DOHH2 (cell line): ENCODE measurements around the gene KIRREL3.

Source experiments
- H3F3A ChIP-seq: fragments of 200-600 bp; sonication (generic), shearing (Covaris generic); 2 replicates; pipeline ENCODE4 v1.6.0; 2016; ENCODE audit warnings: antibody characterized with exemption, mild to moderate bottlenecking; ENCODE audit not compliant: control insufficient read depth, insufficient read depth
- H3K27ac ChIP-seq: fragments of 200-600 bp; sonication (generic); 2 replicates; pipeline ENCODE4 v1.5.1; 2014; ENCODE audit warnings: low read depth, mild to moderate bottlenecking, low read length, moderate library complexity
- H3K27me3 ChIP-seq: fragments of 200-600 bp; sonication (generic); 2 replicates; pipeline ENCODE4 v1.6.1; 2014; ENCODE audit warnings: mild to moderate bottlenecking, low read length, mixed read lengths; ENCODE audit not compliant: control insufficient read depth
- H3K36me3 ChIP-seq: fragments of 200-600 bp; sonication (generic); 2 replicates; pipeline ENCODE4 v1.6.1; 2014; ENCODE audit warnings: mild to moderate bottlenecking, low read length, moderate library complexity, mixed read lengths; ENCODE audit not compliant: control insufficient read depth
- H3K4me1 ChIP-seq: fragments of 200-600 bp; sonication (generic); 2 replicates; pipeline ENCODE4 v1.6.1; 2014; ENCODE audit warnings: mild to moderate bottlenecking, low read length, mixed read lengths; ENCODE audit not compliant: control insufficient read depth
- H3K4me2 ChIP-seq: fragments of 200-600 bp; sonication (generic); 2 replicates; pipeline ENCODE4 v1.6.0; 2014; ENCODE audit warnings: mild to moderate bottlenecking, low read length, moderate library complexity
- H3K4me3 ChIP-seq: fragments of 200-600 bp; sonication (generic); 2 replicates; pipeline ENCODE4 v1.5.1; 2014; ENCODE audit warnings: mild to moderate bottlenecking, low read length, mixed read lengths
- H3K79me2 ChIP-seq: fragments of 200-600 bp; sonication (generic); 2 replicates; pipeline ENCODE4 v1.6.1; 2014; ENCODE audit warnings: mild to moderate bottlenecking, low read length, mixed read lengths; ENCODE audit not compliant: control insufficient read depth
- H3K9me2 ChIP-seq: fragments of 200-600 bp; sonication (generic); replicated peaks from 2 replicates; pipeline ENCODE4 v1.6.1; 2014; ENCODE audit warnings: mild to moderate bottlenecking, low read length, mixed read lengths; ENCODE audit not compliant: control insufficient read depth
- H3K9me3 ChIP-seq: fragments of 200-600 bp; sonication (generic); 2 replicates; pipeline ENCODE4 v1.6.1; 2014; ENCODE audit warnings: antibody characterized with exemption, low read length, mixed read lengths; ENCODE audit not compliant: control insufficient read depth, insufficient read depth
- H4K20me1 ChIP-seq: fragments of 200-600 bp; sonication (generic); 2 replicates; pipeline ENCODE4 v1.6.0; 2014; ENCODE audit warnings: low read depth, mild to moderate bottlenecking, antibody characterized with exemption, low read length, moderate library complexity; ENCODE audit not compliant: control insufficient read depth, insufficient read depth
- CTCF ChIP-seq: fragments of 200-600 bp; sonication (generic); IDR thresholded peaks from one replicate; pipeline ENCODE4 v1.5.1; 2014; ENCODE audit warnings: antibody characterized with exemption, mild to moderate bottlenecking, low read depth, low read length; ENCODE audit not compliant: poor library complexity, severe bottlenecking
- EZH2phosphoT487 ChIP-seq: fragments of 200-600 bp; sonication (generic); IDR thresholded peaks from 2 replicates; pipeline ENCODE4 v1.6.1; 2017; ENCODE audit warnings: borderline replicate concordance, mild to moderate bottlenecking, antibody characterized with exemption, low read length, moderate library complexity, mixed read lengths

Gene KIRREL3

GRCh38 chr11:126461996-126462395, 538.6 kb downstream of the KIRREL3 start:
- no peaks in the 10 kb centered on the region for H4K20me1 ChIP-seq
- H3K27ac ChIP-seq: no peak overlapping the region
- H3K4me2 ChIP-seq: no peak overlapping the region
- H3K4me3 ChIP-seq: no peak overlapping the region
- no peaks in the 10 kb centered on the region for H3K36me3 ChIP-seq
- peaks cover 30% of the 10 kb centered on the region for H3K4me1 ChIP-seq
- no peaks in the 10 kb centered on the region for H3K79me2 ChIP-seq
- peaks cover 3% of the 10 kb centered on the region; the same call in 1 of the 2 replicates for H3F3A ChIP-seq
- no peaks in the 10 kb centered on the region for H3K9me3 ChIP-seq
- H3K9me2 ChIP-seq: no peaks in the 10 kb centered on the region
- no peaks in the 10 kb centered on the region; the same call in 1 of the 2 replicates for H3K27me3 ChIP-seq
- TF ChIP-seq CTCF: no peak
- TF ChIP-seq EZH2phosphoT487: no peak

- no peaks in the 10 kb centered on the region for H3K79me2 ChIP-seq
- H3K27ac ChIP-seq: no peak overlapping the region
- peaks cover 21% of the 10 kb centered on the region for H3K4me1 ChIP-seq
- H3K9me2 ChIP-seq: no peaks in the 10 kb centered on the region
- H4K20me1 ChIP-seq: no peaks in the 10 kb centered on the region
- no peaks in the 10 kb centered on the region for H3K9me3 ChIP-seq
- H3F3A ChIP-seq: peaks cover 2% of the 10 kb centered on the region; the same call in 1 of the 2 replicates
- no peak overlapping the region for H3K4me2 ChIP-seq
- H3K36me3 ChIP-seq: no peaks in the 10 kb centered on the region
- no peaks in the 10 kb centered on the region; the same call in 1 of the 2 replicates for H3K27me3 ChIP-seq
- TF ChIP-seq EZH2phosphoT487 (no peak), CTCF (no peak)
- H3K4me3 ChIP-seq: no peak overlapping the region
Measured at GRCh38 chr11:126461096-126461440, 539.5 kb downstream of the KIRREL3 start.

- Histone ChIP-seq H3K9me2 (no peaks in the 10 kb centered on the region), H3K79me2 (no peaks in the 10 kb centered on the region), H4K20me1 (no peaks in the 10 kb centered on the region), H3K4me3 (no peak overlapping the region), H3K4me2 (no peak overlapping the region), H3K9me3 (no peaks in the 10 kb centered on the region), H3K4me1 (peaks cover 16% of the 10 kb centered on the region), H3K27me3 (no peaks in the 10 kb centered on the region), H3K36me3 (no peaks in the 10 kb centered on the region), H3K27ac (no peak overlapping the region), H3F3A (no peaks in the 10 kb centered on the region)
- TF ChIP-seq CTCF (no peak), EZH2phosphoT487 (no peak)
Measured at GRCh38 chr11:126460417-126461095, 540.0 kb downstream of the KIRREL3 start.
